B cell (primary cell): ENCODE results near the gene GIPC1.

Experiments used
- CTCF ChIP-seq: fragments of 200-600 bp; IDR thresholded peaks from one replicate; pipeline ENCODE4 v1.8.0; 2022; ENCODE audit warnings: antibody characterized with exemption, mild to moderate bottlenecking
- EZH2 ChIP-seq: IDR thresholded peaks from 2 replicates; pipeline ENCODE4 v1.6.1; 2012; ENCODE audit warnings: borderline replicate concordance, low read depth, mild to moderate bottlenecking, moderate library complexity, low read length; ENCODE audit not compliant: insufficient read depth, poor library complexity, severe bottlenecking

DNA sequence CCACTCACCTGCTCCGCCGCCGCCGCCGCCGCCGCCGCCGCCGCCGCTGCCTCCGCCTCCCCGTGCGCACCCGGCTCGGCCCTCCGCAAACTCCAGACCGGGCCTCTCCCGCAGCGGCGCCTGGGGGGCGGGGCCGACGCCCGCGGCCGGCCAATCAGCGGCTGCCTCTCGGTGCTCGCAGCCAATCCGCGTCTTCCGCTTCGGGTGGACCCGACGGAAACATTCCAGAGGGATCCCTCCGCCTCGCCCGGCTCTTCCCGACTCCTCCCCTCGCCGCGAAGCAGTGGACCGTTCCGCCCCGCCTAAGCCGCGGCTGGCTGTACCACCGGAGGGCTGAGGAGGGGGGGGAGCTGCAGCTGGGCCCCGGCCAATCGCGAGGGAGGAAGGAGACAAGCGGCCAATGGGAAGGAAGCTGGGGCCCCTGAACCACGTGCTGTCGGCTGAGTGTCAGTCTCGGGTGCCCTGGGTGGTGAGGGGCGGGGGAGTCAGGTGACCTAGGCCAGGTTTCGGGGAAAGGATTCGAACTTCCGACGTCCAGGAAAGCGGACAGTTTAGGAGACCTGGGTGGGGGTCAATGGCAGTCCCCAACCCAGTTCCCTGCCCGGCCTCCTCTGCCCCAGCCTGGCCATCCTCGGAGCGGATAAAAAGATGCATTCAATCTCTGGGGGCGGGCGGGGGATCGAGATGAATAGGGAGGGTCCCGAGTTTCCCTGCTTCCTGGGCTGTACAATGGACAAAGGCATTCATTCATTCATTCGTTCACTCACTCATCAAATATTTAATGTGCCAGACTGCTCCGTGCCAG, at the start of gene GIPC1:
- TF ChIP-seq CTCF (no peak), EZH2 (no peak)
